CD4-positive, alpha-beta memory T cell (primary cell): Measurements from ENCODE around the gene SBK3. TPM values are rescaled to one million over a fixed set of nuclear protein-coding genes. Genes with fewer than 3 reads are reported as not detected.
"Not testable (repeated sequence)": the region's sequence is repeated elsewhere in the genome, so short reads cannot be mapped to it uniquely, and the experiment has no call there.

Experiments
- CTCF ChIA-PET: fragments of 350-600 bp; sonication (Branson Sonifier 250); formaldehyde crosslinking; loops from one replicate; lab custom pipeline; 2021; ENCODE audit warnings: inconsistent platforms; ENCODE audit not compliant: partially characterized antibody; lab: Charles Lee
- POLR2A ChIA-PET: fragments of 350-600 bp; sonication (Branson Sonifier 250); formaldehyde crosslinking; loops from one replicate; lab custom pipeline; 2021; ENCODE audit not compliant: partially characterized antibody; lab: Charles Lee
- DNase-seq, 5 donors: peaks; one replicate each; pipeline versions ENCODE4 v3.0.0 to v3.0.0-alpha.2; 2020 to 2022; ENCODE audit warnings: mixed read lengths in 1 of 5
- H3K27ac ChIP-seq: one replicate; pipeline ENCODE4 v1.7.0; 2013; ENCODE audit warnings: low read depth, low read length
- H3K27me3 ChIP-seq: 2 replicates; pipeline ENCODE4 v1.7.0; 2013; ENCODE audit warnings: mild to moderate bottlenecking, low read length, moderate library complexity; ENCODE audit not compliant: insufficient read depth
- H3K36me3 ChIP-seq: 2 replicates; pipeline ENCODE4 v1.7.0; 2013; ENCODE audit warnings: mild to moderate bottlenecking, low read length, moderate library complexity; ENCODE audit not compliant: insufficient read depth
- H3K4me1 ChIP-seq: 2 replicates; pipeline ENCODE4 v1.7.0; 2013; ENCODE audit warnings: mild to moderate bottlenecking, low read length, moderate library complexity; ENCODE audit not compliant: insufficient read depth
- H3K4me3 ChIP-seq, 2 donors: one replicate each; pipeline ENCODE4 v1.7.0; 2013; ENCODE audit warnings: low read length in 2 of 2, mild to moderate bottlenecking in 1 of 2
- H3K9me3 ChIP-seq, 2 donors: one replicate each; pipeline ENCODE4 v1.7.0; 2013; ENCODE audit warnings: low read length in 2 of 2, control low read depth in 1 of 2; ENCODE audit not compliant: control insufficient read depth in 1 of 2
- H3K27ac Mint-ChIP-seq, 7 donors: one replicate each; pipeline ENCODE4 v1.8.0; 2020 to 2021; ENCODE audit warnings: mixed read lengths in 7 of 7, mild to moderate bottlenecking in 6 of 7, inconsistent platforms in 3 of 7, moderate library complexity in 3 of 7
- H3K27me3 Mint-ChIP-seq, 2 donors: one replicate each; pipeline ENCODE4 v1.8.0; 2020 to 2021; ENCODE audit warnings: mixed read lengths in 2 of 2
- H3K36me3 Mint-ChIP-seq, 2 donors: one replicate each; pipeline ENCODE4 v1.8.0; 2020 to 2021; ENCODE audit warnings: mixed read lengths in 2 of 2, inconsistent platforms in 1 of 2, mild to moderate bottlenecking in 1 of 2
- H3K4me1 Mint-ChIP-seq, 4 donors: one replicate each; pipeline ENCODE4 v1.8.0; 2020 to 2021; ENCODE audit warnings: mixed read lengths in 4 of 4, mild to moderate bottlenecking in 1 of 4
- H3K4me3 Mint-ChIP-seq, 8 donors: one replicate each; pipeline ENCODE4 v1.8.0; 2020 to 2021; ENCODE audit warnings: mixed read lengths in 8 of 8, mild to moderate bottlenecking in 7 of 8, moderate library complexity in 6 of 8, inconsistent platforms in 3 of 8
- H3K9me3 Mint-ChIP-seq, 8 donors: one replicate each; pipeline ENCODE4 v1.8.0; 2020 to 2021; ENCODE audit warnings: mixed read lengths in 8 of 8, mild to moderate bottlenecking in 5 of 8, inconsistent platforms in 3 of 8, moderate library complexity in 1 of 8
- intact Hi-C: fragments of 100-400 bp; cut with micrococcal nuclease; formaldehyde crosslinking; loops from one replicate; pipeline ENCODE4 v1.15.1; 2023
- polyA plus RNA-seq, 2 donors: library from polyadenylated mRNA; unstranded; fragments of 300-500 nt; fragmentation: Illumina TruSeq; gene quantifications; one replicate each; pipeline ENCODE4 v1.2.3, GENCODE V29; 2021
- total RNA-seq, 2 experiments: library from RNA; stranded (reverse); gene quantifications; one replicate each; pipeline ENCODE4 v1.2.3, GENCODE V29; 2021

SBK3 gene
- total and polyA plus RNA-seq, 4 experiments from 2014 or later: not detected

DNA sequence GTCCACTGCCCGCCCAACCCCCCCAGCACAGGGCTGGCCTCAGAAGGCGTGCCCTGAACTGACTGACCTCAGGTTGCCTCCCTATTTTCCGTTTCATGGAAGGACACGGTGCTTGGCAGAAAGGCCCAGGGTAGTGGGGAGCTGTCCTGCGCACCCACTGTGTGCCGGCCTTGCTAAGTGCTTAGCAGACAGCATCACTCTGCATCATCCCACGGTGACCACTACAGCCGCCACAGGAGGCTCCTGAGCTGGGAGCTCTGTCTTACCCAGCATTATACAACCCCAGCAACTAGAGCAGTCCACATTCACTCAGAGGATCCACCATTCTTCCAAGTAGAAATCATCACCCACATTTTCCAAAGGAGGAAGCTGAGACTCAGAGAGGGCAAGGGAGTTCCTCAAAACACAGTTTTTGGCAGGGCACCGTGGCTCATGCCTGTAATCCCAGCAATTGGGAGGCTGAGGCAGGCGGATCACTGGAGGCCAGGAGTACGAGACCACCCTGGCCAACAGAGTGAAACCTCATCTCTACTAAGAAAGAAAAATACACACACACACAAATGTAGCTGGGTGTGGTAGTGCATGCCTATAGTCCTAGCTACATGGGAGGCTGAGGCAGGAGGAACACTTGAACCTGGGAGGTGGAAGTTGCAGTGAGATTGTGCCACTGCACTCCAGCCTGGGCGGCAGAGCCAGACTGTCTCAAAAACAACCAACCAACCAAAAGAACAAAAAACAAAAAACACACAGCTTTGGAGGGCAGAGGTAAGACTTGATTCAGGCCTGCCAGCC lies 10.0 kb downstream of the SBK3 start:
- Histone ChIP-seq H3K27me3 (no peaks in the 10 kb centered on the region), H3K4me3 (no peak overlapping the region), H3K36me3 (no peaks in the 10 kb centered on the region), H3K27ac (no peak overlapping the region), H3K4me1 (no peaks in the 10 kb centered on the region), H3K9me3 (no peaks in the 10 kb centered on the region)
- intact Hi-C loops: no loop called here
- POLR2A ChIA-PET: no interaction called here
- no peaks in the 10 kb centered on the region for H3K9me3 Mint-ChIP-seq
- peaks cover 2 to 4% of the 10 kb centered on the region in 2 donors for H3K27me3 Mint-ChIP-seq
- H3K4me3 Mint-ChIP-seq: no peak overlapping the region
- no peak for DNase-seq
- H3K4me1 Mint-ChIP-seq: no peaks in the 10 kb centered on the region
- no peaks in the 10 kb centered on the region for H3K36me3 Mint-ChIP-seq
- no peak overlapping the region for H3K27ac Mint-ChIP-seq
- CTCF ChIA-PET: interaction anchor here (0.6 kb wide), 1 partner anchor 98 kb away, joined by 3 read pairs; no protein-coding TSS in a partner anchor

DNA sequence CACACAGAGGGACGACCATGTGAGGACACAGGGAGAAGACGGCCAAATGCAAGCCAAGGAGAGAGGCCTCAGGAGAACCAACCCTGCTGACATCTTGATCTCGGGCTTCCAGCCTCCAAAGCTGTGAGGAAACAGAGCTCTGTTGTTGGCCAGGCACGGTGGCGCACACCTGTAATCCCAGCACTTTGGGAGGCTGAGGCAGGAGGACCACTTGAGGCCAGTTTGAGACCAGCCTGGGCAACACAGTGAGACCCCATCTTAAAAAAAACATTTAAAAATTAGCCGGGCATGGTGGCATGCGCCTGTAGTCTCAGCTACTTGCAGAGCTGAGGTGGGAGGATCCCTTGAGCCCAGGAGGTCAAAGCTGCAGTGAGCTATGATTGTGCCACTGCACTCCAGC lies 11.1 kb downstream of the SBK3 start:
- CTCF ChIA-PET: interaction anchor here (0.6 to 1.0 kb wide), 2 partner anchors 18 to 99 kb away, joined by 3 read pairs; no protein-coding TSS in a partner anchor
- H3K4me3 Mint-ChIP-seq, H3K27ac Mint-ChIP-seq, H3K9me3 ChIP-seq, H3K27me3 Mint-ChIP-seq, H3K4me1 ChIP-seq, intact Hi-C loops, POLR2A ChIA-PET, H3K36me3 Mint-ChIP-seq, H3K27ac ChIP-seq, H3K4me3 ChIP-seq, H3K4me1 Mint-ChIP-seq, H3K36me3 ChIP-seq, H3K9me3 Mint-ChIP-seq, DNase-seq, H3K27me3 ChIP-seq: not testable (repeated sequence)

DNA sequence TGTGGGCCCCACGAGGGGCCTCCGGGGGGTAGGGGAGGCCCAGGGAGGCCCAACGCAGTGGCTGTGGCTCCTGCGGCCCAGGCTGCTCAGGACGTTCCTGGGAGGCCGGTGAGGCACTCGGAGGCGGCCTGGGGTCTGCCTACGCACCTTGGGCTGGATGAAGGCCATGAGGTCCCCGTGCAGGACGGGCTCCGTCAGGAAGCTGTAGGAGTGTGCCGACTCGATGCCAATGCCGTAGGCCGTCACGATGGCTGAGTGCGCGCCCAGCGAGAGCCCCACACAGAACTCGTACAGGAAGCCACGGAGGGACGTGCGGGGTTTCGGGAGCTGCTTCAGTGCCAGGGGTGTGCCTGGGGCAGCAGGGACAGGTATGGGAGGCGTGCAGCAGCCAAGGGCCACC lies 14.3 kb downstream of the SBK3 start:
- POLR2A ChIA-PET: no interaction called here

DNA sequence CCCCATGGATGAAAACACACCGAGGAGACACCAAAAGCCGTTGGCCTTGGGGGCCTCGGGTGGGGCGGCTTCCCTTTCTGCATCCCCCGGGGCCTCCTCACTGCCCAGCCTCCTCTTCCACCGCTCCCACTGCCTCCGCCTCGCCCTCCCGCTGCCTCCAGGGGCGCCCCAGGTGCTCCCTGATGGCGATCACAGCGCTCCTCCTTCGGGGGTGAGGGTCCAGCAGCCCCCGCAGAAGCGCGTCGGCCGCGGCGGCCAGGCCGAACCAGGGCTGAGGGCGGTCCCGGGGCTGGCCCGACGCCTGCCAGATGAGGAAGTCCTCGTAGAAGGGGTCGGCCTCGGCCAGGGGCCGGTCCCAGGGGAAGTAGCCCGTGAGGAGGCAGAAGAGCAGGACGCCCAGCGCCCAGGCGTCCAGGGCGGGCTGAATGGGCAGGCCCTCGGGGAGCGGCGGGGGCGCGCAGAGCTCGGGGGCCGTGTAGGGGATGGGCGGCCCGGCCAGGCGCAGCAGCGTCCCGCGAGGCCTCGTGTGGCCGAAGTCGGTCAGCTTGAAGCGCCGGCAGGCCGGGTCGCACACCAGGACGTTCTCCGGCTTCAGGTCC lies 15.6 kb downstream of the SBK3 start:
- intact Hi-C loops: no loop called here
- no peak overlapping the region for H3K27ac ChIP-seq
- no peaks in the 10 kb centered on the region for H3K9me3 ChIP-seq
- no peaks in the 10 kb centered on the region for H3K4me1 ChIP-seq
- no peaks in the 10 kb centered on the region for H3K36me3 ChIP-seq
- DNase-seq: no peak
- H3K4me3 Mint-ChIP-seq: no peak overlapping the region
- no peaks in the 10 kb centered on the region for H3K9me3 Mint-ChIP-seq
- POLR2A ChIA-PET: no interaction called here
- no peak overlapping the region for H3K4me3 ChIP-seq
- H3K27ac Mint-ChIP-seq: no peak overlapping the region
- H3K4me1 Mint-ChIP-seq: no peaks in the 10 kb centered on the region
- H3K27me3 ChIP-seq: no peaks in the 10 kb centered on the region
- peaks cover 2 to 5% of the 10 kb centered on the region in 2 donors for H3K27me3 Mint-ChIP-seq
- H3K36me3 Mint-ChIP-seq: no peaks in the 10 kb centered on the region
- CTCF ChIA-PET: no interaction called here

More for the DNA sequence above, 14.3 kb downstream of the SBK3 start:
- intact Hi-C loops: no loop called here
- H3K9me3 ChIP-seq: no peaks in the 10 kb centered on the region
- Mint-ChIP-seq H3K9me3 (no peaks in the 10 kb centered on the region), H3K36me3 (no peaks in the 10 kb centered on the region), H3K27me3 (peaks cover 2 to 4% of the 10 kb centered on the region in 2 donors), H3K4me3 (no peak overlapping the region), H3K27ac (no peak overlapping the region), H3K4me1 (no peaks in the 10 kb centered on the region)
- no peaks in the 10 kb centered on the region for H3K27me3 ChIP-seq
- H3K4me3 ChIP-seq: no peak overlapping the region
- DNase-seq: no peak
- no peak overlapping the region for H3K27ac ChIP-seq
- no peaks in the 10 kb centered on the region for H3K36me3 ChIP-seq
- no peaks in the 10 kb centered on the region for H3K4me1 ChIP-seq
- CTCF ChIA-PET: no interaction called here

DNA sequence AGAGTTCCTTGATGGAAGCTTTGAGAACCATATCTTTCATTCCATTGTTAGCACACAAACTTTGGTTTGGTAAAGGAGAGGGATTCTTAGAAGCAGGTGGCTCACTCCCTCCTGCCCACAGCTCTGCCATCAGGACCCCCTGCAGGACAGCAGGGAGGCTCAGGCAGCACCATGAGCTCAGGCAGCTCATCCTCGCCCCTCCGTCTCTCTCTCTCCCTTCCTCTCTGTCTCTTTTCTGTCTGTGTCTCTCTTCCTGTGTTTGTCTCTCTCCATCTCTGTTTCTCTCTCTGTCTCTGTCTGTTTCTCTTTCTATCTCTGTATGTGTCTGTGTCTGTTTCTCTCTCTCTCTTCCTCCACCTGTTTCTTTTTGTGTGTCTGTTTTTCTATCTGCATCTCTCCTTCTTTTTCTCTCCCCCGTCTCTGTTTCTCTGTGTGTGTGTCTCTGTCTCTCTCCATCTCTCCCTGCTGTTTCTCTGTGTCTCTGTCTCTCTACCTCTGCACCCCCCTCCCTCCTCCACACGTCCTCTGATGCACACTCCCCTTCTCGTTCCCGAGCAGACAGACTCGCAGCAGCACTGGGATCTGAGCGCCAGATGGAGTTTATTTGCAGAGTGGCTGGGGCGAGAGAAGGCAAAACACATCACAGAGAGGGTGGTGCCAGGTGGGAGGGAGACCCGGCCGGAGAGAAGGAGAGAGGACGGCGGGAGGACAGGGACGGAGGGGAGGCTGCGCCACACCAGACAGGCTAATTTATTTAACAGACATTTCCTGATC lies 17.1 kb downstream of the SBK3 start:
- DNase-seq: no peak

DNA sequence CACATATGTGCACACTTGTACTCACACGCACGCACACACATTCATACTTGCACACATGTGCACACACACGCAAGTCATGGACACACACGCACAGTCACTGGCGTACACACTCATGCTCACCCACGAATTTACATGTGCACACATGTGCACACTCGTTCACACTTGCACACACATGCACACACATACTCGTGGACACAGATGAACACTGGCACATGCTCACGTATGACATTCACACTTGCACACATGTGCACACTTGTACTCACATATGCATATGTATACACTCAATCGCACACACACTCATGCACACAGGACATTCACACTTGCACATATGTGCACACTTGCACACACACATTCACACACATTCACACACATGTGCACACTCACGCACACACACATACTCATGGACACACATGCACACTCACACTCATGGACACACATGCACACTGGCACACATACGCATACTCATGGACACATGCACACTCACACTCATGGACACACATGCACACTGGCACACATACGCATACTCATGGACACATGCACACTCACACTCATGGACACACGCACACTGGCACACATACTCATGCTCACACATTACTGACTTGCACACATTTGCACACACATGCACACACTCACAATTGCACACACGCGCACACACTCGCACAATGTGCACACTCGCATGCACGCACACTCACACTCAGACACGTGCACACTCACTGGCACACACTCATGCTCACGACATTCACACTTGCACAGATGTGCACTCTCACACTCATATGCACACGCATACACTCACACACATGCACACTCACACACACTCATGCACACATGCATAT lies 17.9 kb downstream of the SBK3 start:
- H3K4me3 Mint-ChIP-seq: no peak overlapping the region
- no peaks in the 10 kb centered on the region for H3K9me3 Mint-ChIP-seq
- no peaks in the 10 kb centered on the region for H3K4me1 Mint-ChIP-seq
- Histone ChIP-seq H3K36me3 (no peaks in the 10 kb centered on the region), H3K9me3 (no peaks in the 10 kb centered on the region), H3K27me3 (no peaks in the 10 kb centered on the region), H3K27ac (no peak overlapping the region), H3K4me3 (no peak overlapping the region), H3K4me1 (no peaks in the 10 kb centered on the region)
- CTCF ChIA-PET: no interaction called here
- H3K27ac Mint-ChIP-seq: no peak overlapping the region
- peaks cover 0 to 3% of the 10 kb centered on the region in 2 donors for H3K27me3 Mint-ChIP-seq
- intact Hi-C loops: no loop called here
- POLR2A ChIA-PET: no interaction called here
- no peak for DNase-seq
- H3K36me3 Mint-ChIP-seq: no peaks in the 10 kb centered on the region

More for the DNA sequence above, 17.1 kb downstream of the SBK3 start:
- Histone ChIP-seq H3K4me3 (no peak overlapping the region), H3K9me3 (no peaks in the 10 kb centered on the region), H3K27me3 (no peaks in the 10 kb centered on the region), H3K36me3 (no peaks in the 10 kb centered on the region), H3K4me1 (no peaks in the 10 kb centered on the region), H3K27ac (no peak overlapping the region)
- H3K27ac Mint-ChIP-seq: no peak overlapping the region
- no peak overlapping the region for H3K4me3 Mint-ChIP-seq
- peaks cover 2 to 3% of the 10 kb centered on the region in 2 donors for H3K27me3 Mint-ChIP-seq
- no peaks in the 10 kb centered on the region for H3K36me3 Mint-ChIP-seq
- intact Hi-C loops: no loop called here
- POLR2A ChIA-PET: no interaction called here
- CTCF ChIA-PET: no interaction called here
- H3K9me3 Mint-ChIP-seq: no peaks in the 10 kb centered on the region
- H3K4me1 Mint-ChIP-seq: no peaks in the 10 kb centered on the region
